IPS DF 19.7 (cell line): ENCODE results near the gene SLC25A30.

ENCODE experiments used
- DNase-seq: peaks from one replicate; pipeline ENCODE4 v3.0.0-alpha.2; 2013; ENCODE audit warnings: low read depth, low spot score

The SLC25A30 gene, protein sequence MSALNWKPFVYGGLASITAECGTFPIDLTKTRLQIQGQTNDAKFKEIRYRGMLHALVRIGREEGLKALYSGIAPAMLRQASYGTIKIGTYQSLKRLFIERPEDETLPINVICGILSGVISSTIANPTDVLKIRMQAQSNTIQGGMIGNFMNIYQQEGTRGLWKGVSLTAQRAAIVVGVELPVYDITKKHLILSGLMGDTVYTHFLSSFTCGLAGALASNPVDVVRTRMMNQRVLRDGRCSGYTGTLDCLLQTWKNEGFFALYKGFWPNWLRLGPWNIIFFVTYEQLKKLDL

GRCh38 chr13:45417790-45418534 lies at the start of gene SLC25A30:
TSS of gene SLC25A30 (minus strand) at chr13:45418373. CDS start at chr13:45411425, 6,948 bp downstream.
- peak; percentile 61 for DNase-seq

GRCh38 chr13:45466359-45466758 lies 48.2 kb upstream of the SLC25A30 start:
- DNase-seq: no peak

GRCh38 chr13:45464687-45465453 lies 46.7 kb upstream of the SLC25A30 start, which contains the start of gene COG3:
TSS of gene COG3 (plus strand) at chr13:45464939. CDS start at chr13:45465037, 98 bp downstream.
- peak; percentile 91 for DNase-seq

- no peak for DNase-seq
Observed at GRCh38 chr13:45464141-45464686, 46.0 kb upstream of the SLC25A30 start.

DNA sequence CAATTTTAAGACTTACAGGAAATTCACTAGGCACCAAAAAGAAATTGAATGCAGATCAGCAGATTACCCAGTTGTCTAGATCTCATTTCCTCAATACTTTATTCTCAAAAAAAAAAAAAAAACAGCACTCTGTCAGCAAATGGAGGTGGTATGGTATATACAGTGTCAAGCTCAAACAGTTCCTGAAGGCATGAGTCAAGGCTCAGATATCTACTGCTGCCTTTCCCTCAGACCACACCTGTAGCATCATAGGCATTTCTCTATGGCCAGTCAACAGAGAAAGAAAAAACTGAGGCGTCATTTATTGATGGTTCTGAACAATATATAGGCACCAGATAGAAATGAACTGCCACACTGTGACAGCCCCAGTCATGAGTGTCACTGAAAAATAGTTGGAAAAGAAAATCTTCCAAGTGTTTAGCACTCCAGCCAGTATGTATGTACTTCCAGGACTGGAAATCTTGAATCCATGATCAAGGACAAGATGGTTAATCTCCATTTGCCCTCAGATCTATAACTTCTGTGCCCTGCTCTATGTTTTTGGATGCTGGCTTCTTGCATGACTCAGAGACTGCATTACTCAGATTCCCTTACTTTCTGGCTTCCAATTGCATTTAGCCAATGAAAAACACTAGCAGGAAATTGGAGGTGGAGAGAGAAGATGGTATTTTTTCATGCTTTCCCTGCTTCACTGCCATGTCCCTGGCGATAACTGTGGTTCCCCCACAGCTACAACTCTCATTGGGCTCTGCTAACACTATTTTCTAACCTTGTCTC lies 38.2 kb upstream of the SLC25A30 start:
- DNase-seq: no peak

DNA sequence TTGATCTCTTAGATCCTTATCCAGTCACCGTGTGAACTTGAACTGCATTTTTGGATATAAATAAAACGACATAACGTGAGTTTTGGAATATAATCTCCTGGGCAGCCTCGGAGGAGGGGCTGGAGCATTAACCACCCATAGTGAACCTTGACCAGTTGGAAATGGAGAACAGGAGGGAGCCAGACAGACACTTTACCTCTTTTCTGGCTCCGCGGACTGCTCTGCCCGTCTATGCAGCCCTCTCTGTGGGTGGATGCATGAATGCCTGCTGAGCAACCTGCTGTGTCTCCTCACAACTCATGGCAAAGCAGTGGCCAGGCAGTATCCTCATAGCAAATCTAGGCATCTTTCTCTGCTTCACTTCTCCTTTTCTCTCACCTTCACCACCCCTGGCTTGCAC lies 36.0 kb upstream of the SLC25A30 start:
- DNase-seq: no peak

DNA sequence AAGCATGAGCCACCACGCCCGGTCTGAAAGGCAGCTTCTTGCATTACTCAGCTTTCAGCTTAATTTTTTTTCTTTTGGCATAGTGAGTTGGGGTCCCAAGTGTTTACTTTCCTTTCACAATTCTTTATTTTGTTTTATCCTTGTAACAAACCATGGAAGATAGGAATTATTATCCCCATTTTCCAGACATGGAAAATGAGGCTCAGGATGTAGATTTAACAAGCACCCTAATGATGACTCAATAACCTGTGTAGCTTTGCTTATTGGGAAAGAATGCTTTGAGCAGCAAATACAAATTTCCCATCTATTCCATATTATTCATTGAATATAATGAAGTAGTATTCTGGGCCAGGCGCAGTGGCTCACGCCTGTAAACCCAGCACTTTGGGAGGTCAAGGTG lies 33.1 kb upstream of the SLC25A30 start:
- DNase-seq: no peak

DNA sequence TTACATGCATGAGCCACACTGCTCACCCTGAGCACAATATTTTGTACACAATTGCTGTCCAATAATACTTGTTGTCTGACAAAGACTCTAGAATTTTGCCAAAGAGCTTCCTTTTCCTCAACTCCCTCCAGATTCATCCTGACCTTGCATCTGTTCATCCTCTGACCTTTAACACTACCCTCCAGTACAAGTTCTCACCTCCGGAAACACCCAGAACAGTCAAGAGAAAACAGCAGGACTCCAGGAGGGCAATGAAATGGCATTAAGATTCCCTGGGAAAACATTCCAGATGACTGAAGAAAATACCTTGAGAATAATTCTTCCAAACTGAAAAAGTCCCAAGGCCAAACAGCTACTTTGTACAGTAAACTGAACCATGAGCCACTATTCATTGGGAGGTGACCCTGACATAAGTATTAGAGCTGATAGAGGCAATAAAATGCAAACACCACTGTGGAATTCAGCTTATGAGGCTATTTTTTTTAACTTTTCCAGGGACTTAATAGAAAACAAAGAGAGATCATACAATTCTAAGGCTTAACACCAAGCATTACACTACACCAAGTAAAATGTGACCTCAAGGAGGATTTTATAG lies 30.9 kb upstream of the SLC25A30 start:
- DNase-seq: no peak

DNA sequence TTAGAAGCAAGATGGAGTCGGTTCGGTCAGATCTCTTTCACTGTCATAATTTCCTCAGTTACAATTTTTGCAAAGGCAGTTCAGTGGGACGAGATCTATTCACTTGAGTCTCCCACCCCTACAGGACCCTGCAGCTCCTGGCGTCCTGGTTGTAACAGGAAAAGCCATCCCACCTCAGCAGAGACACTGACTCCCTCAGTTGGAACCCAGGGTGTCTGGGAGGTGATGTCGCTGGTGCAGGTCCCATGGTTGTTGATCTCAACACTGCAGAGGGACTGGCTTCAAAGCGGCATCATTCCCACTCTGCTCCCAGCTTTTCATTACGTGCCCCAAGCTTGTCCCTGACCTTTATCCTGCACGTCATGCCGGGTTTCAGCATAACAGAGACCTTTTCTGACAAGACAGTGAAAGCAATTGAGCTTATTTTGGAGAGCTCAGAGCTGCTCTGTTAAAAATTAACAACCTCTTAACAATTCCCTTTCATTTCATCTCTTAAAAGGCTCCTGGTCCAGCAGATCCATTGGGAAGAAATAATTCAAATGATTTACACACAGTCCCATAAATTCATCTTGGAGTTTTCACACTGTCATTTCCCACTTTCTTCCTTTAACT lies 29.0 kb upstream of the SLC25A30 start:
- DNase-seq: no peak

DNA sequence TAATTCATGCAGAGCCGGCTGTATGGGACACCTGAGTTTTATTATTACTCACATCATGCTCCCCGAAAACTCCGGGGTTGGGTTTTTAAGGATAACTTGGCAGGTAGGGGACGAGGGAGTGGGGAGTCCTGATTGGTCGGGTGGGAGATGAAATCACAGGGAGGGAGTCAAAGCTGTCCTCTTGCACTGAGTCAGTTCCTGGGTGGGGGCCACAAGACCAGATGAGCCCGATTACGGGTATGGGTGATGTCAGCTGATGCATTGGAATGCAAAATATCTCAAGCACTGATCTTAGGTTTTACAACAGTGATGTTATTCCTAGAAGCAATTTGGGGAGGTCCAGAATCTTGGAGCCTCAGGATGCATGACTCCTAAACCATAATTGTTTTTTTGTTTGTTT lies 28.0 kb upstream of the SLC25A30 start:
- no peak for DNase-seq

DNA sequence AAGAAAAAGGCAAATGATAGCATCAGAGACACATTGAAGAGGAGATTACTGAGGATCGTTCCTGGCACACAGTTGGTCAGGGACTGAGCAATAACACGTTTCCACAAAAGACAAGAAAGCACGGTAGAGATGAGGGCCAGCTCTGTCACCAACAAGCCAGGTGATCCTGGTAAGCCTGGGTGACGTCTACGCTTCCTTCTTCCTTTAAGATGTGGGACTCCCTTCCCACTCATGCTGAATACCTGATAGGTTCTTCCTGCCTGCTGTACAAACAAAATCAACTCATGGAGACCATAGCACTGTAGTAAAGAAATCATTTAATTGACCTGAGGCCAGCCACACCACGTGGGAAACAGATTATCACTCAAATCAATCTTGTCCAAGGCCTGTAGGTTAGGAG lies 26.9 kb upstream of the SLC25A30 start:
- no peak for DNase-seq

DNA sequence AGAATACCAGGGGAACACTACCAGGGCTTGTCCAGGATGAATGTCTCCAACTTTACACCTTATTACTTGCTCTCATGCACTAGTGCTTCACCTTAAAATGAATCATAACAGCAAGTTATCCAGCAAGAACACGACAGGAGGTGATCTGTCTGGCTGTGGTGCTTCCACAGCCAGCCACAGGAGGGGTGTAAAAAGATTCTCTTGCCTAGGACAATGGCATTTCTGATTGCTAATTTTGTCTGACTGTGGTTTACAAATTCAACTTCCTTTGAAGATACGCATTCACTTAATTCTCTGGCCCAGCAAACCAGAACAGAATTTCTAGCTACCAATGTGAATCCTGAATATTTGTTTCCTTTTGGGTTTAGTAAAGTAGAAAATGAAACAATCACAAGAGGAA lies 23.5 kb upstream of the SLC25A30 start:
- DNase-seq: no peak

- DNase-seq: no peak
Observed at GRCh38 chr13:45439781-45440462, 21.7 kb upstream of the SLC25A30 start.

GRCh38 chr13:45439008-45439407 lies 20.8 kb upstream of the SLC25A30 start:
- DNase-seq: no peak

- no peak for DNase-seq
Observed at GRCh38 chr13:45437947-45438346, 19.8 kb upstream of the SLC25A30 start.

DNA sequence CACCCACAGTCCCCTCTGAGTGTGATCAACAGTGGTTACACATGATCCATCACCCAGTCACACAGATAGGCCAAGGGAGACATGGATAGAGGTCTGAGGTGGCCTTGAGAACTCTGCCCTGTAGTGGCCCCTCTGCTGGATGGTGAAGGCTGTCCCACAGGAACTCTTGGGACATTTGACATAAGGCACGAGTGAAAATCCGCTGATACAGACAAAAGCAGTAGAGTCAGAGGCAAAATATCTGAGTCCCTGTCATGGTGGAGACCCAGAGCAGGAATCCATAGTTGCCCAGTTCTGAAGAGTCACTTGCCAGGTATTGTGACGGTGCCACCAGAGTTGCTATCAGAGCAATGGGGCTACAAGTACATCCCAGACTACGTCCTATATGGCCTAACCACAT lies 18.8 kb upstream of the SLC25A30 start:
- DNase-seq: no peak

DNA sequence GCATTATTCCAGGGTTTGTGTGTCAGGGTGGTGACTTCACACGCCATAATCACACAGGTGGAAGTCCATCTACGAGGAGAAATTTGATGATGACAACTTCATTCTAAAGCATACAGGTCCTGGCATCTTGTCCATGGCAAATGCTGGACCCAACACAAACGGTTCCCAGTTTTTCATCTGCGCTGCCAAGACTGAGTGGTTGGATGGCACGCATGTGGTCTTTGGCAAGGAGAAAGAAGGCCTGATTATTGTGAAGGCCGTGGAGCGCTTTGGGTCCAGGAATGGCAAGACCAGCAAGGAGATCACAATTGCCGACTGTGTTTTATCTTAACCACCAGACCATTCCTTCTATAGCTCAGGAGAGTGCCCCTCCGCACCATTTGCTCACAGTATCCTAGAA lies 18.2 kb upstream of the SLC25A30 start:
- no peak for DNase-seq

GRCh38 chr13:45434556-45435371 lies 16.6 kb upstream of the SLC25A30 start:
- no peak for DNase-seq

GRCh38 chr13:45433381-45433790 lies 15.2 kb upstream of the SLC25A30 start:
- DNase-seq: no peak
